Nephron progenitor cell (in vitro differentiated cells): ENCODE data around the gene ARHGEF4.
A peak's percentile ranks its signal among the peaks of the same experiment; 100 is the strongest.

Experiments used
- DNase-seq: peaks from one replicate; pipeline ENCODE4 v3.0.0; 2021
- H3K27ac Mint-ChIP-seq: 2 replicates; pipeline ENCODE4 v1.8.0; 2021; ENCODE audit warnings: mild to moderate bottlenecking, moderate library complexity, mixed read lengths
- H3K27me3 Mint-ChIP-seq: 2 replicates; pipeline ENCODE4 v1.8.0; 2021; ENCODE audit warnings: mild to moderate bottlenecking, low read depth, mixed read lengths; ENCODE audit not compliant: poor library complexity
- H3K36me3 Mint-ChIP-seq: 2 replicates; pipeline ENCODE4 v1.8.0; 2021; ENCODE audit warnings: low read depth, mixed read lengths
- H3K4me1 Mint-ChIP-seq: 2 replicates; pipeline ENCODE4 v1.8.0; 2021; ENCODE audit warnings: mixed read lengths
- H3K4me3 Mint-ChIP-seq: 2 replicates; pipeline ENCODE4 v1.8.0; 2021; ENCODE audit warnings: mild to moderate bottlenecking, moderate library complexity, mixed read lengths
- H3K9me3 Mint-ChIP-seq: 2 replicates; pipeline ENCODE4 v1.8.0; 2021; ENCODE audit warnings: mild to moderate bottlenecking, moderate library complexity, mixed read lengths
- TF ChIP-seq, protein P1 (sequence below): fragments of 200-600 bp; sonication (generic); IDR thresholded peaks from 2 replicates; pipeline ENCODE4 v1.5.0; 2021; ENCODE audit warnings: antibody characterized with exemption

ARHGEF4 gene

DNA sequence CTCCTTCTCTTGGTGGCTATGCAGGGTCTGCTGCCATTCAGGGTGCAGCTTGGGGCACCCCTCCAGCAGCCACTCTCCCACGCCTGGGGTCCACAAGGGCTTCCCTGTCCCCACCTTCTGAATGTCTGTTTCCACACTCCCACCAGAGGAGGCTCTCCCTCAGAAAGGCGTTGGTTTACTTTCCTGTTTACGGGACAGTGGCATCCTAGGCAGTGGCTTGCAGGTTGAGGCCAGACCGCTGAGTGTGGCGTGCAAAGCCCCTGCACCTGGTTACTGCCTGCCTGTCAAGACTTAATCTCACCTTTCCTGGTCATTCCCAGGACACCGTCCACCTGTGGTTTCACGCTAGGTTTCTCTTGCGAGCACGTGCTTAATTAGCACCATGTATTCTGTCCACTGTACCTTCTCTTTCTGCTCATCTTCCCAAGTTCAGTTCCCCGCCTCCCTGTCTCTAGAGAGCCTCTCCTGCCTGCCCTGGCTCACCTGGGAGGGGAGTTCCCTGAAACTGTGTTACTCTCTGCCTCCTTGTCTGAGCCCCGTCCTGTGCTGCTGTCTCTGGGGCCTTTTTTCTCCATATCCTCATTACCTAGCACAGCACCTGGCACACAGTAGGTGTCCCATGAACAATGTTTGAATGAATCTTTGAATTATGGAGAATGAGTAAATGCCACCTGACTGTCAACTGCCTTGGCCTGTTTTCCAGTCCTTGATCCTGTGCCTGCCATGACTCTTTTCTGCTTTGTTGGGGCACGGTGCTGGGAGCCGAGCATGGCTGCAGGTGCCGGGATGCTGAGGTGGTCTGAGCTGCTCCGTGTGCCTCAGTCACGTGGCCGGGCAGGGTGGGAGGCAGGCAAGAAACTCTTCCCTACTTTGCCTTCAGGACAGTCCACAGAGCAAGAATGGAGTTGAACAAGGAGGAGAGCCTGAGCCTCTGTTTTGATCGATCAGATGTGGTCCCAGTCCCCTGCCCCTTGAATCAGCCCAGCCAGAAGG is 56.4 kb downstream of the ARHGEF4 start:
- H3K4me1 Mint-ChIP-seq = peaks cover 18% of the 10 kb centered on the region
- no peak overlapping the region for H3K4me3 Mint-ChIP-seq
- H3K27ac Mint-ChIP-seq = no peak overlapping the region
- DNase-seq = no peak
- TF ChIP-seq, protein P1, sequence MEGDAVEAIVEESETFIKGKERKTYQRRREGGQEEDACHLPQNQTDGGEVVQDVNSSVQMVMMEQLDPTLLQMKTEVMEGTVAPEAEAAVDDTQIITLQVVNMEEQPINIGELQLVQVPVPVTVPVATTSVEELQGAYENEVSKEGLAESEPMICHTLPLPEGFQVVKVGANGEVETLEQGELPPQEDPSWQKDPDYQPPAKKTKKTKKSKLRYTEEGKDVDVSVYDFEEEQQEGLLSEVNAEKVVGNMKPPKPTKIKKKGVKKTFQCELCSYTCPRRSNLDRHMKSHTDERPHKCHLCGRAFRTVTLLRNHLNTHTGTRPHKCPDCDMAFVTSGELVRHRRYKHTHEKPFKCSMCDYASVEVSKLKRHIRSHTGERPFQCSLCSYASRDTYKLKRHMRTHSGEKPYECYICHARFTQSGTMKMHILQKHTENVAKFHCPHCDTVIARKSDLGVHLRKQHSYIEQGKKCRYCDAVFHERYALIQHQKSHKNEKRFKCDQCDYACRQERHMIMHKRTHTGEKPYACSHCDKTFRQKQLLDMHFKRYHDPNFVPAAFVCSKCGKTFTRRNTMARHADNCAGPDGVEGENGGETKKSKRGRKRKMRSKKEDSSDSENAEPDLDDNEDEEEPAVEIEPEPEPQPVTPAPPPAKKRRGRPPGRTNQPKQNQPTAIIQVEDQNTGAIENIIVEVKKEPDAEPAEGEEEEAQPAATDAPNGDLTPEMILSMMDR = no peak
- no peaks in the 10 kb centered on the region for H3K36me3 Mint-ChIP-seq
- H3K27me3 Mint-ChIP-seq = peaks cover 21% of the 10 kb centered on the region
- H3K9me3 Mint-ChIP-seq = peaks cover 4% of the 10 kb centered on the region

DNA sequence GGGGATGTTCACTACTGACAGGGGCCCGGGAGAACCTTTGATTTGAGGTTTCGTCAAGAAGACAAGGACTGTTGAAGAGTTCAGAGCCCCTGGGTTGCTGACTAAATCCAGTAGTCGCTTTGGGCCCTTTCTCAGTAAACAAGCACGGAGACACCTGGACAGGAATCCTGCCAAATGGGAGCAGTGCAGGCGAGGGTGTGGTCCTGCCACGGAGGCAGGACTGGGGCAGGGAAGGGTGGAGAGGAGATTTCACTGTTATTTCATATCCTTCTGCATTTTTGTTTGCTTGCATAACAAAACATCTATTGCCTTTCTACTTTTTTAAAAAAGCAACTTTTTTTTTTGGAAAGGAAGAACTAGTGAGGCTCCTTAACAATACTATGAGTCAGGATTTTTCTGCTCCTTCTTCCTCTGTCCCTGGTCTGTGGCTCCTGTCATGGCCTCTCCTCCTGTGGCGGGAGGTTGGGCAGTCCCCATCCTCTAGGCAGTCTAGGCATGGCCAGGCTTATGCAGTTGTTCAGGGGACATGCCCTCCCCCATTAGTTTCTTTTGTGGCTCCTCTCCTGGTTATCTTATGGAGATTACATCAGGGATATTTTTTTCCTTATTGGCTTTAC is 57.7 kb downstream of the ARHGEF4 start:
- no peak overlapping the region for H3K27ac Mint-ChIP-seq

DNA sequence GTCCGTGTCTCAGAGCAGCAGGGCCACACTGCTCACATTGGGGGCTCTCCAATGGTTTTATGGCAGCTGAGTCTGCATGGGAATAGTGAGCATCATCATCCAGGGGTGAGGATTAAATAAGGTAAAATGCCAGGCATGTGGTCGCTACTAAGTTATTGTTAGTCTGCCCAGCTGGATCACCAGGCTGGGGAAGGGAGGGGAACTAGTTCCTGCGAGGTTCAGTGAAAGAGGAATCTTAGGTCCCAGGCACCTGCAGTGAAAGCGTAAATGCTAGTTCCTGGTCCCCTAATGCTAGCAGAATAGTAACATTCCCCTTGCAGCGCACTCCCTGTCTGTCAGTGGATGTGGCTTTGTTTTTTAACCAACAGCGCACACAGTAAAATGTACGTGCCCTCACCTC is 60.1 kb downstream of the ARHGEF4 start:
- Mint-ChIP-seq H3K9me3 (peaks cover 4% of the 10 kb centered on the region), H3K27me3 (peaks cover 36% of the 10 kb centered on the region), H3K36me3 (no peaks in the 10 kb centered on the region), H3K27ac (no peak overlapping the region), H3K4me1 (peaks cover 31% of the 10 kb centered on the region), H3K4me3 (no peak overlapping the region)
- TF ChIP-seq, protein P1 = no peak
- DNase-seq = no peak

More for the DNA sequence above, 57.7 kb downstream of the ARHGEF4 start:
- H3K36me3 Mint-ChIP-seq = no peaks in the 10 kb centered on the region
- DNase-seq = no peak
- TF ChIP-seq, protein P1 = no peak
- no peak overlapping the region for H3K4me3 Mint-ChIP-seq
- H3K9me3 Mint-ChIP-seq = peaks cover 4% of the 10 kb centered on the region
- H3K27me3 Mint-ChIP-seq = peaks cover 26% of the 10 kb centered on the region
- peaks cover 23% of the 10 kb centered on the region for H3K4me1 Mint-ChIP-seq

DNA sequence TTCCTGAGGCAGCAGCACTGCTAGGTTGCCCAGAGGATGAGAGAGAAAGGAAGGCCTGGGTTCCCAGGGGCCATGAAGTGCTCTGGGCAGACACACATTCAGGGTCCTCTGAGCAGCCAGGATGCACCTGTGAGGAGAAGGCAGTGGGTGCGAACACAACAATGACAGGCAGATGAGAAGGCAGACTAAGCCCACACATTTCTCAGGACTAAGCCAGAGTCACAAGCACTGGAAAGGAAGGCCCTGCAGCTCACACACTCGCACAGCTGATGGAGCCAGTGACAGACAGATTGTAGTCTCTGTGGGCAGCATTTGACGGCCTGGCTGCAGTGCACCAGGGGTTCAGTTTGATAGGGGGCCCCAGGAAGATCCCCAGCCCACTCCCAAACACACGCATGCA is 61.8 kb downstream of the ARHGEF4 start:
- Mint-ChIP-seq H3K36me3 (no peaks in the 10 kb centered on the region), H3K27me3 (peaks cover 31% of the 10 kb centered on the region), H3K4me1 (peaks cover 14% of the 10 kb centered on the region), H3K9me3 (peaks cover 7% of the 10 kb centered on the region), H3K27ac (peak overlapping the region; percentile 23), H3K4me3 (no peak overlapping the region)
- DNase-seq = no peak
- TF ChIP-seq, protein P1 = no peak

DNA sequence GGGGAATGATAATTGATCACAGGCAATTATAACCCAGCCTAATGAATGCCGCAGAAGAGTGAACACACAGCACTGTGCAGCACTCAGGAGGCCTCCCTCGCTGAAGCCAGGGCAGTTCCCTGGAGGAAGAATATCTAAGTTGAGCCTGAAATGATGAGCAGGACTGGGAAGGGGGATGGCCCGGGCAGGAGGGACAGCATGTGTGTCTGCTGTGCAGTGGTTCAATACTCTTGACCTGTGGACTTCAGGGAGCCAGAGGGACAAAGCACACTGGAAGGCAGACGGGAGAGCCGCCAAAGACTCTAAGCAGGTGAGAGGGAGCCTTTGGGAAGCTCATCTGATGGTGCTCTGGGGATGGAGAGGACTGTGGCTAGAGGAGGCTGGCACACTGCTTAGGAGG is 62.6 kb downstream of the ARHGEF4 start:
- H3K4me1 Mint-ChIP-seq = peaks cover 14% of the 10 kb centered on the region
- H3K9me3 Mint-ChIP-seq = peaks cover 13% of the 10 kb centered on the region
- TF ChIP-seq, protein P1 = no peak
- H3K27me3 Mint-ChIP-seq = peaks cover 26% of the 10 kb centered on the region
- H3K27ac Mint-ChIP-seq = no peak overlapping the region
- DNase-seq = no peak
- H3K36me3 Mint-ChIP-seq = no peaks in the 10 kb centered on the region
- no peak overlapping the region for H3K4me3 Mint-ChIP-seq
